Measurements from ENCODE around the gene ISYNA1. TPM values are rescaled to one million over a fixed set of nuclear protein-coding genes. Genes with fewer than 3 reads are reported as not detected.

Gene ISYNA1
- polyA plus RNA-seq, 3 donors: 3.7 TPM; not detected in 2

- peak overlapping the region in 2 of 7 donors; percentile 13 to 80 for H3K27ac Mint-ChIP-seq
- H2AFZ ChIP-seq (ENCODE audit: insufficient read depth, low read depth, low read length, poor library complexity, severe bottlenecking): no peak overlapping the region
- H3K4me1 Mint-ChIP-seq: peaks cover 27% of the 10 kb centered on the region
- 88% methylated on average over 12 of the region's 23 CpGs for WGBS (ENCODE audit: insufficient coverage)
- peaks cover 35% of the 10 kb centered on the region in 2 donors for H3K36me3 ChIP-seq (replicated peaks in 1 of 2; ENCODE audit: control insufficient read depth in 1 of 2, insufficient read depth in 2 of 2, low read length in 2 of 2)
- no peak for DNase-seq
- H3K9ac ChIP-seq (ENCODE audit: insufficient read depth, low read length, poor library complexity, severe bottlenecking): no peak overlapping the region
- intact Hi-C loops (cut with micrococcal nuclease): no loop called here
- H3K4me3 ChIP-seq (replicated peaks in 1 of 3; ENCODE audit: low read depth in 2 of 3, low read length in 3 of 3): no peak overlapping the region
- peak overlapping the region in 1 of 2 donors; percentile 50 for H3K4me3 Mint-ChIP-seq
- TF ChIP-seq, protein P1, sequence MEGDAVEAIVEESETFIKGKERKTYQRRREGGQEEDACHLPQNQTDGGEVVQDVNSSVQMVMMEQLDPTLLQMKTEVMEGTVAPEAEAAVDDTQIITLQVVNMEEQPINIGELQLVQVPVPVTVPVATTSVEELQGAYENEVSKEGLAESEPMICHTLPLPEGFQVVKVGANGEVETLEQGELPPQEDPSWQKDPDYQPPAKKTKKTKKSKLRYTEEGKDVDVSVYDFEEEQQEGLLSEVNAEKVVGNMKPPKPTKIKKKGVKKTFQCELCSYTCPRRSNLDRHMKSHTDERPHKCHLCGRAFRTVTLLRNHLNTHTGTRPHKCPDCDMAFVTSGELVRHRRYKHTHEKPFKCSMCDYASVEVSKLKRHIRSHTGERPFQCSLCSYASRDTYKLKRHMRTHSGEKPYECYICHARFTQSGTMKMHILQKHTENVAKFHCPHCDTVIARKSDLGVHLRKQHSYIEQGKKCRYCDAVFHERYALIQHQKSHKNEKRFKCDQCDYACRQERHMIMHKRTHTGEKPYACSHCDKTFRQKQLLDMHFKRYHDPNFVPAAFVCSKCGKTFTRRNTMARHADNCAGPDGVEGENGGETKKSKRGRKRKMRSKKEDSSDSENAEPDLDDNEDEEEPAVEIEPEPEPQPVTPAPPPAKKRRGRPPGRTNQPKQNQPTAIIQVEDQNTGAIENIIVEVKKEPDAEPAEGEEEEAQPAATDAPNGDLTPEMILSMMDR (IDR thresholded peaks at IDR 0.05): no peak
- peaks cover 32 to 41% of the 10 kb centered on the region in 2 donors for H3K36me3 Mint-ChIP-seq
- H3K4me1 ChIP-seq (ENCODE audit: control insufficient read depth in 1 of 2, insufficient read depth in 2 of 2, low read length in 2 of 2): peaks cover 19 to 26% of the 10 kb centered on the region in 2 donors
- H3K27me3 Mint-ChIP-seq (ENCODE audit: low read depth in 3 of 3): peaks cover 14 to 40% (median 32%) of the 10 kb centered on the region in 3 donors
- H4K20me1 ChIP-seq (ENCODE audit: insufficient read depth, low read length): peaks cover 88% of the 10 kb centered on the region
- H3K27ac ChIP-seq (ENCODE audit: low read depth in 1 of 2, low read length in 2 of 2): no peak overlapping the region
- no peak overlapping the region for H3K4me2 ChIP-seq (replicated peaks; ENCODE audit: extremely low read depth, low read length, poor library complexity, severe bottlenecking)
- peaks cover 0 to 32% of the 10 kb centered on the region in 2 donors for H3K27me3 ChIP-seq (ENCODE audit: control insufficient read depth in 2 of 2, insufficient read depth in 2 of 2, low read length in 2 of 2)
- no peaks in the 10 kb centered on the region for H3K9me3 ChIP-seq (replicated peaks in 1 of 2; ENCODE audit: control insufficient read depth in 1 of 2, insufficient read depth in 1 of 2, low read length in 2 of 2)
- peaks cover 0 to 8% (median 0%) of the 10 kb centered on the region in 7 donors for H3K9me3 Mint-ChIP-seq
- H3K79me2 ChIP-seq (ENCODE audit: insufficient read depth, low read length): no peaks in the 10 kb centered on the region
Measured at GRCh38 chr19:18440936-18441803, 3.2 kb upstream of the ISYNA1 start.

DNA sequence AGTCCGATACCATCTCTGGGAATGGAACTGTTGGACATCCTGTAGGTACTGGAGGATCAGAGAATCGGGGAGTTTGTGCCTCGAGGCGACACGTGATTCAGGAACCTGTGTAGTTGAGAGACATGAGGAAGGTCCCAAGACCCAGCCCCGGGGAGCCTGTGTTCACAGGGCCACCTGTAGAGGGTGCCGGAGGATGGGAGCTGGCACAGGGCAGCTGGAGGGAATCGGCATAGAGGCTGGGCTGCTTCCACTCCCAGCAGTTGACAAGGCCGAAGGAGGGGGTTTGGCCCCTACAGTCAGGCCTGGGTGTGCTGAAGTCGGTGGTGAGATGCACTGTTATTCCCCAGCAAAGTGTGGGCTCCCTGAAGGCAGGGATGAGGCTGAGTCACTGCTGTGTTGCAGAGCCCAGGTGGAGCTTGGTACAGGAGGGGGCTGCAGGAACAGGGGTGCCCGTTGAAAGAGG, 2.5 kb upstream of the ISYNA1 start:
- Mint-ChIP-seq H3K36me3 (peaks cover 27 to 35% of the 10 kb centered on the region in 2 donors), H3K9me3 (peaks cover 0 to 8% (median 0%) of the 10 kb centered on the region in 7 donors), H3K4me3 (no peak overlapping the region), H3K4me1 (peaks cover 31% of the 10 kb centered on the region), H3K27me3 (ENCODE audit: low read depth in 3 of 3) (peaks cover 19 to 47% (median 36%) of the 10 kb centered on the region in 3 donors), H3K27ac (peak overlapping the region in 2 of 7 donors; percentile 4 to 13)
- H3K9me3 ChIP-seq (replicated peaks in 1 of 2; ENCODE audit: control insufficient read depth in 1 of 2, insufficient read depth in 1 of 2, low read length in 2 of 2): no peaks in the 10 kb centered on the region
- H3K27ac ChIP-seq (ENCODE audit: low read depth in 1 of 2, low read length in 2 of 2): no peak overlapping the region
- no peak overlapping the region for H3K4me3 ChIP-seq (replicated peaks in 1 of 3; ENCODE audit: low read depth in 2 of 3, low read length in 3 of 3)
- peaks cover 88% of the 10 kb centered on the region for H4K20me1 ChIP-seq (ENCODE audit: insufficient read depth, low read length)
- no peak overlapping the region for H2AFZ ChIP-seq (ENCODE audit: insufficient read depth, low read depth, low read length, poor library complexity, severe bottlenecking)
- no peak overlapping the region for H3K9ac ChIP-seq (ENCODE audit: insufficient read depth, low read length, poor library complexity, severe bottlenecking)
- H3K4me2 ChIP-seq (replicated peaks; ENCODE audit: extremely low read depth, low read length, poor library complexity, severe bottlenecking): no peak overlapping the region
- H3K27me3 ChIP-seq (ENCODE audit: control insufficient read depth in 2 of 2, insufficient read depth in 2 of 2, low read length in 2 of 2): peaks cover 0 to 32% of the 10 kb centered on the region in 2 donors
- peaks cover 28% of the 10 kb centered on the region in 2 donors for H3K36me3 ChIP-seq (replicated peaks in 1 of 2; ENCODE audit: control insufficient read depth in 1 of 2, insufficient read depth in 2 of 2, low read length in 2 of 2)
- H3K4me1 ChIP-seq (ENCODE audit: control insufficient read depth in 1 of 2, insufficient read depth in 2 of 2, low read length in 2 of 2): peaks cover 19 to 27% of the 10 kb centered on the region in 2 donors
- no peaks in the 10 kb centered on the region for H3K79me2 ChIP-seq (ENCODE audit: insufficient read depth, low read length)
- intact Hi-C loops (cut with micrococcal nuclease): no loop called here
- peak in 2 of 3 donors; percentile 41 to 47 for DNase-seq
- WGBS (ENCODE audit: insufficient coverage): 44% methylated on average over 11 of the region's 11 CpGs
- TF ChIP-seq, protein P1 (IDR thresholded peaks at IDR 0.05): peak; percentile 40
